ENCODE measurements around the gene MEGF6. TPM values are rescaled to one million over a fixed set of nuclear protein-coding genes. Genes with fewer than 3 reads are reported as not detected.

Gene MEGF6
- total RNA-seq, 1 donor from 2014 or later, result 6.4 TPM

GRCh38 chr1:3441880-3442279, 169.4 kb downstream of the MEGF6 start:
- DNase-seq, result no peak

- DNase-seq, result peak; percentile 26
Measured at GRCh38 chr1:3441410-3441847, 169.9 kb downstream of the MEGF6 start.

- no peak for DNase-seq
Measured at GRCh38 chr1:3440711-3441409, 170.4 kb downstream of the MEGF6 start.

GRCh38 chr1:3440300-3440681, 171.0 kb downstream of the MEGF6 start:
- DNase-seq, result no peak

Small RNA genes within 50 kb of the gene (small RNA-seq; reads per million reads assigned to genes)
- not detected for gene MIR551A

Other genes starting within 250 kb of the MEGF6 start
- gene ARHGEF16, start 156.8 kb downstream of the MEGF6 start, total RNA-seq, result 0.16 TPM
- 19.0 TPM for gene TPRG1L, start 13.5 kb upstream of the MEGF6 start, total RNA-seq
- gene WRAP73, start 38.6 kb upstream of the MEGF6 start, total RNA-seq, result 10.8 TPM
- 0.16 TPM for gene TP73, start 41.0 kb upstream of the MEGF6 start, total RNA-seq
- not detected for gene CCDC27, start 140.9 kb upstream of the MEGF6 start, total RNA-seq
- gene SMIM1, start 161.2 kb upstream of the MEGF6 start, total RNA-seq, result 2.0 TPM
- 31.4 TPM for gene LRRC47, start 185.0 kb upstream of the MEGF6 start, total RNA-seq
- gene CEP104, start 245.7 kb upstream of the MEGF6 start, total RNA-seq, result 16.7 TPM
- 12.6 TPM for gene DFFB, start 246.0 kb upstream of the MEGF6 start, total RNA-seq

Data from occipital lobe (tissue), 3 donors.